ENCODE results near the gene CCDC92B.

DNA sequence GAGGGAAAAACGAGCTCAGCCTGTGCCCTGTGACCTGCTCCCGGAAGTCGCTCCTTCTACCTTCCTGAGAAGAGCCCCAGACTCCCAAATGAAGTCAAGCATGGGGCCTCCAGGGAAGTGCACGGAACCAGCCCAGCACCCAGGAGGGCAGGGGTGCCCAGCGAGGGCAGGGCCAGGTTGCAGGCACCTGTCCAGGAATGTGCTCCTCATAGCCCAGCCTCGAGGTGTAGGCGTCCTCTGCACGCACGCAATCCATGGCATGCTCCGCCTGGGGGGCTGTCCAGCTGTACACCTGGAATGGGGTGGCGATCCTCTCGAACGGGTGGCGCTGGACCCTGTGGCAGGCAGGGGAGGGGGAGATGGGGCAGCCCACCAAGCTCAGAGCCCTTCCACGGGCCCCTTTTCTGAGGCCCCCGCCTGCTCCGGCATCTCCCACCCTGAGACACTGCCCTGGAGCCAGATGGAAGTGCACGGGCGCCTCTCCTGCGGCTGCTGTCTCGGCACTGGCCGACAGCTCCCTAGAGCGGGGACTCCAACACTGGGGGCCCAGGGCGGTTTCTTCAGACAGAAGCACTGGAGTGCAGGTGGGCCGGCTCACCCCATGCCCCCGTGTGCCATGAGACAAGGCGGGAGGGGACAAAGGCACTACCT lies 48.8 kb downstream of the CCDC92B start:
- TF ChIP-seq RAD21 (IDR thresholded peaks at IDR 0.05; ENCODE audit: low read length), result no peak
- TF ChIP-seq, protein P1, sequence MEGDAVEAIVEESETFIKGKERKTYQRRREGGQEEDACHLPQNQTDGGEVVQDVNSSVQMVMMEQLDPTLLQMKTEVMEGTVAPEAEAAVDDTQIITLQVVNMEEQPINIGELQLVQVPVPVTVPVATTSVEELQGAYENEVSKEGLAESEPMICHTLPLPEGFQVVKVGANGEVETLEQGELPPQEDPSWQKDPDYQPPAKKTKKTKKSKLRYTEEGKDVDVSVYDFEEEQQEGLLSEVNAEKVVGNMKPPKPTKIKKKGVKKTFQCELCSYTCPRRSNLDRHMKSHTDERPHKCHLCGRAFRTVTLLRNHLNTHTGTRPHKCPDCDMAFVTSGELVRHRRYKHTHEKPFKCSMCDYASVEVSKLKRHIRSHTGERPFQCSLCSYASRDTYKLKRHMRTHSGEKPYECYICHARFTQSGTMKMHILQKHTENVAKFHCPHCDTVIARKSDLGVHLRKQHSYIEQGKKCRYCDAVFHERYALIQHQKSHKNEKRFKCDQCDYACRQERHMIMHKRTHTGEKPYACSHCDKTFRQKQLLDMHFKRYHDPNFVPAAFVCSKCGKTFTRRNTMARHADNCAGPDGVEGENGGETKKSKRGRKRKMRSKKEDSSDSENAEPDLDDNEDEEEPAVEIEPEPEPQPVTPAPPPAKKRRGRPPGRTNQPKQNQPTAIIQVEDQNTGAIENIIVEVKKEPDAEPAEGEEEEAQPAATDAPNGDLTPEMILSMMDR (conservative IDR thresholded peaks at IDR 0.05; ENCODE audit: low read depth, low read length), result no peak
- no peak for TF ChIP-seq BHLHE40 (IDR thresholded peaks at IDR 0.05; ENCODE audit: low read depth, low read length)
- no peak for TF ChIP-seq POLR2A (IDR thresholded peaks at IDR 0.05; ENCODE audit: low read depth, low read length)
- TF ChIP-seq RFX5 (IDR thresholded peaks at IDR 0.05; ENCODE audit: low read depth, low read length), result no peak
- no peak for TF ChIP-seq RCOR1 (IDR thresholded peaks at IDR 0.05; ENCODE audit: insufficient replicate concordance, low read length)

Measured in IMR-90 (cell line).